Hematopoietic multipotent progenitor cell treated with erythropoietin and hydrocortisone succinate and interleukin-3 and kit ligand, for 8 days (in vitro differentiated cells): ENCODE measurements around the gene DNER.

Source experiments
- DNase-seq: peaks from one replicate; pipeline ENCODE4 v3.0.0-alpha.2; 2015

Gene DNER

DNA sequence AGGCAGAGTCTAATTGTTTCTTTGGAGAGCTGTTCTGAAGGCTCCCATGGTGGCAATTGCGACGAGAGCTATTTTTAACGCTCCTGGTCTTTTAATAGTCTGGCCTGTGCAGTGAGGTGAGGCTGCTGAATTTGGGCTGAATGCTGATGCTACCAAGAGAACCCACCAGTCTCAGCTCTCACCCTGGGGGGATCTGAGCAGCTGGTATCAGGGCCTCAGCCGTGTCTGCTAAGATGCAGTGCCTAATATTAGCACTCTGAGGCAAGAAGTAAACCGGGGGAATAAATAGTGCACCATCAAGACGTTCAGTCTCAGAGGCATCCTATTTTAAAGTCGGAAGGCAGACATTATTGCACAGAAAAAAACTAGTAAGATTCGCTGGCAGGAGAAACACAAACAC is 228.5 kb downstream of the DNER start:
- no peak for DNase-seq

DNA sequence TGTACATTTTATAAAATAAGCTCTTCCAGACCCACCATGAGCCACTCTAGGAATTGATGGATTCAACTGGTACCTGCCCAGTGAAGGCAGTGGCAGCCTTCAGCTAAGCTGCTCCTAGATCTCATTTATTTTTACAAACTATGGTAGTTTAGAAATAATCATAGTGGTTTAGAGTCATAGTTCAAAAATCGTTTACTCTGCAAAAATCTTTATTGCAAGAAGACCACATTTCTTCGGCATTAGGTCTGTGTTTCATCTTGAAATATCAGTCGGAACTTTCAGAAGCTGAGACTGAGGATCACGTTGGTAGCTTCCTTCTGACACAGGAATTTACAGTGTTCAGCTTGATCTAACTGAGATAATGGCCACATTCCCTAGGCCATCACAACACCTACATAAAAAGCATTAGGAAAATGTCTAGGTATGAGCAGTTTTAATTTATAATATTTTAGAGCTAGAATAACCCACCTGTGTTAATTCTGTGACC is 237.0 kb downstream of the DNER start:
- no peak for DNase-seq

DNA sequence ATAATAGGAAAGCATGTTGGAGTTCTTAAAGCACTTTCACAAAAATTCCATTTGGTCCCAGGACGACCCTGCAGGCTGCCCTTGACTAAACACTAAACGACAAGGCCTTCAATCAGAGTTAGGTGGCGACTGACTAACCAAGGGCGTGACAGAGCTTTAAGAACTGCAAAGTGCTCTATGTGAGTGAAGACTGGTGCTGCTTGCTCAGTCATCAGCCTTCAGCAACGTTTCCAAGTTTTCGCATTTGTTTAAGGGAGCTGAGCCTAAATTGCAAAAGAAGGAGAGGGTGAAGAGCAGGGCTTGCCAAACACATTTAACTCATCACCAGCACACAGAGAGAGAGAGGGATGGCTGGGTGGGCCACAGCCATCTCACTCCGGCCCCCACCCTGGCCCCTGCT is 238.6 kb downstream of the DNER start:
- no peak for DNase-seq

DNA sequence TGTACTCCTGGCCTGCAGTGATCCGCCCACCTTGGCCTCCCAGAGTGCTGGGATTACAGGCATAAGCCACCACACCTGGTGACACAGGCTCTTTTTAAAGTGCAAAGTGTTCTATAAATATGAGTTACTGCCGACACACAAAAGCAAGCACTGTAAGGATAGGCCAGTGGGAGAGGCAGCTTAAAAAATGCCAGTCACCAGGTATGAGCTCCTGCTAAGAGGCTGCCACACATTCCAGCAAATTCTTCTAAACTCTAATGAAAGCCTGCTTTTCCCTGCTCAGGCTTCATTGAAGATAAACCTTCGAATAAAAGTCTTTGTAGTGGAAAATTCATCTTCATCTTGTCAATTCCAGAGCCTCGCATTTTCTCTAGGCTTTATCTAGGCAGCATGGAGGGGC is 240.2 kb downstream of the DNER start:
- no peak for DNase-seq

DNA sequence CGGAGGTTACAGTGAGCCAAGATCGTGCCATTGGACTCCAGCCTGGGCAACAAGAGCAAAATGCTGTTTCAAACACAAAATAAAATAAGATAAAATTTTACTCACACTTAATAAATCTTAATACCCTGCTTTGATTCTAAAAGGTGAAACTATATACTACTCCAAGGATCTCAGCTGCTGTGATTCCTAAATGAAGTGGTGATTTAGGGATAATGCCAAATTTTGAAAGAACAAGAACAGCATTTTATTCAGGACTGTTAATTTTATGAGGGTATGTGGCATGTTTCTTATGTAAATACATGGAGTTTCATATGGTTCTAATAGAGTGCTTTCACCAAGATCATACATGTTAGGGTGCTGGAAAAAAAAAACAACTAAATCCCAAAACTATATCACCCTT is 243.6 kb downstream of the DNER start:
- no peak for DNase-seq

DNA sequence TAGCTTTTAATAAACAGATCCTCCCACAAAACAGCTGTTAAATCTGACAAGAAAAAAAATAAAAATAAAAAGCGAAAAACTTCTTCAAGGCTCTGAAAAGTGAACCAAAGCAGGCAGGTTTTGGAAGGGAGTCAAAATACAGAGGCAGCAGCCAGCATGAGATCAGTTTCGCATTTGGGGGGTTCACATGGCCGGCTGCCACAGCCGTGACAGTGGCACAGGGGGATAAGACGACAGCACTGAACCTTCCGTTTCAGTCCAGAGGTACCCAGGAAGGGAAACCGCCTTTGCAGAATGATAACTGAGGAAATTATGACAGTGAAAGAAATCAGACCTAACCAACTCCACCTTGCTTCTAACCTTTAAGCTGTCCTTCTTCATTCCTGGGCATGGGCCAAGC is 246.6 kb downstream of the DNER start:
- no peak for DNase-seq

DNA sequence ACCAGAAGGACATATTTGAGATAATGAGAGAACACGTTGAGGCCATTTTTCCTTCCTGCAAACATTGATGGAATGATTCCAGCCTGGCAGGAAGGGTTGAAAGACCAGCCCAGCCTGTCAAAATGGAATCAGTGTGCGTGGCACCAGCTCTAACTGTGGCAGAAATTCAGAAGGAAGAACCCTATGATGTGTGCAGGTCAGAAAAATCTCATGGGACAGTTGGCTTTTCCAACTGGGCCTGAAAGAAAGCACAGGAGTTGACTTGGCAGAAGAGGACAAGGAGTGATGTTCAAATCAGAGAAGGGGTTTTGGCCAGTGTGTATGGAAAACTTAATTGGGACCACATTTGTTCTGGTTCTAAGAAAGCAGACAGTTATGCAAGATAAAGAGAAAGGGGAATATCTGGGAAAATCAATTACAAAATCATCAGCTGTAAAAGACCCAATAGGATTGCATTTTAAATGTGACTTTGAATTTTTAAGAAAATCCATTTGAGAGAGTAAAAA is 250.5 kb downstream of the DNER start:
- DNase-seq = no peak

DNA sequence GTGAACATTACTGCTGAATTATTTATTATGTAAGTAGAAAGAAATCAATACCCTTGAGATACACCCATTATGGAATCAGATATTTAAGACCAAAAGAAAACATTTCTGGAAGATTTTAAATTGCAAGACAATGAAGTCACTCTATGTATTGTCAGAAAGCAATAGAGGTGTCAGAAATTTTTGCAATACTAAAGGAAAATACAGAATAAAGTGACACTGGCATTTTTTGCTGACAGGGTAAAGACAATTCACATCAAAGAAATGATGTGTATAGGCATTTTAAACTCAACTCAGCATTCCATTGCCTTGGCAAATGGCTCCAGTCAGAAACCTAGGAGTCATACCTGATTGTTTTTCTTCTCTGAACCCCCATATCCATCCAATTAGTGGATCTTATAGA is 252.2 kb downstream of the DNER start:
- no peak for DNase-seq

DNA sequence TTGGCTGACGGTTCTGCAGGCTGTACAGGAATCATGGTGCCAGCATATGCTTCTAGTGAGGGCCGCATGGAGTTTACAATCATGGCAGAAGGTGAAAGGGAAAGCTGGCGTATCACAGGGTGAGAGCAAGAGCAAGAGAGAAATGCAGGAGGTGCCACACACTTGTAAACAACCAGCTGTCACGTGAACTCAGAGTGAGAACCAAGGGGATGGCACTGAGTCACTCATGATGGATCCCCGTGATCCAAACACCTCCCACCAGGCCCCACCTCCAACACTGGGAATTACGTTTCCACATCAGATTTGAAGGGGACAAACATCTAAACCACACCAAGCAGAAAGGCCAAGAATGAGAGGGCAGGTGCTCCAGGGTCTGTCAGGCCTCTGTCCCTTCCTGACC is 258.3 kb downstream of the DNER start:
- DNase-seq = no peak

DNA sequence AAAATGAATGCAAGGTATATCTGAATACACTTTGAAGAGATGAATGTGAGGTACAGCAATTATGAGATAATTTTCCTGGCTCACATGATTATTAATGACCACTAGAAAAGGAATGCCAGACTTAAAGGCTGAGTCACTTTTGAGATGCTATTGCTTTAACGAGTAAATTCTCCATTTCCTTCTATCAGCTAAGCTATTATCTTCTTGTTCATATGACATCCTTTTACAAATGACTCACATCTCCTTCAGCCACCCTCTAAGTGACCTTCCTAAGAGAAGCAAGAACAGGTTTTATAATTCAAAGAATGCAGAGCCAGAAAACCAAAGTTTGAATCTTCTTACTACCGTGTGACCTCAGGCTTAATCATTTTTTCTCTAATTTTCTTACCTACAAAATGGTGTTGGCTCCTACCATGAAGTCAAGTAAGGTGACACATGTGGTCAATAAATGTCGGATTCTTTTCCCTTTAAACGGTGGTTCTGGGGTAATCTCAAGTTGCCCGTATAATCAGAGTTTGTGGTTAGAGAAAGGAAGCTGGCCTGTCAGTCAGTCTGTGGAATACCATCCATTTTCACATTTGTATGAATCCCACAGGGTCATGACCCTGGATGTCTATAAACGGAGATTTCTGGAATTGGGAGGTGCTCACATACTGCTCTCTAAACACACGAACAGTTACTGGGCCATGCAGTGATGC is 259.3 kb downstream of the DNER start:
- no peak for DNase-seq

DNA sequence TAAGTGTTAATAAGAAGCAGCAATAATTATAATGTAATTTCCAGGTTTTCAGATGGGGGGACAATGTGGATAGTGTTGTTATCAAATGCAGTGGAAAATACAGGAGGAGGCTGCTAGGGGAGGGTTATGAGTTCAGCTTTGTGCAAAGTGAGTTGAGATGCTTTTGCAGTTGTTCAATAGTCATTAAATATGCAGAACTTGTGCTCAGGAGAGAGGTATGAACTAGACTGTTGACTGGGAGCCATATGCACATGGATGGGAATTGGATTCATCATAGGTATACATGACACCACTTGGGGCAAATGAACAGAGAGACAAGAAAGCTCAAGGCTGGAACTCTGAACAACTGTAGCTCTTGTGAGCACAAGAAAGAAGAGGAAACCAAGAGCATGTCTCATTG is 261.1 kb downstream of the DNER start:
- DNase-seq = no peak

DNA sequence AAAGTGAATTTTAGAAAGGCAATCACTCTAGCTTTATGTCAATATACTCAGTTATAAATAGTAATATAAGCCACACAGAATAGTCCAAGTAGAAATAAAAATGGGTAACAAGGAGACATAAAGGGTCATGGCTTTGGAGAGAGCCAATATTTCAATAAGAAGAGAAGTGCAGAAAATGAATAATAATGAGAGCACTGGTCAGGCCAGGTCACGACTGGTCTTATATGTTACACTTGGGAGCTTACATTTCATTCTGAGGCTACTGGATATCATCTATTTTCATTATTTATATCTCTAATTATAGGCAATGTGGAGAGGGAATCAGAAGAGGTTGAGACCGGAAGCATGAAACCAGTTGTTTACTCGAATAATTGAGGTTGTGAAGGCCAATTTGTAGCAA is 262.5 kb downstream of the DNER start:
- no peak for DNase-seq

DNA sequence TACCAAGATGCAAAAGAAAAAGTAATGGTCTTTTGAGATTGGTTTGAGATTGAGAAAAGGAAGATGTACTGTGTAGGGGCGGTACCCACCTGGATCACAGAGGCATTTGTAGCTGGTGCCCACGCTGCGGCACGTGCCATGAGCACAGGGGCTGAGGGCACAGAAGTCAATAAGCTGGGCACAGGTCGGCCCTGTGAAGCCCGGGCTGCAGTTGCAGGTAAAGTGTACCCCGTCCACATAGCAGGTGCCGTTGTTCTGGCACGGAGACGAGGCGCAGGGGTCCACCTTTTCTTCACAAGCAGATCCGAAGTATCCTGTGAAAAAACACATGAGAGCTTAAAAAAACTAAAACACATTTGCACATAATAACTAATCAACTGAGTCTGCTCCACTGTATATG is 267.1 kb downstream of the DNER start:
- DNase-seq = no peak

DNA sequence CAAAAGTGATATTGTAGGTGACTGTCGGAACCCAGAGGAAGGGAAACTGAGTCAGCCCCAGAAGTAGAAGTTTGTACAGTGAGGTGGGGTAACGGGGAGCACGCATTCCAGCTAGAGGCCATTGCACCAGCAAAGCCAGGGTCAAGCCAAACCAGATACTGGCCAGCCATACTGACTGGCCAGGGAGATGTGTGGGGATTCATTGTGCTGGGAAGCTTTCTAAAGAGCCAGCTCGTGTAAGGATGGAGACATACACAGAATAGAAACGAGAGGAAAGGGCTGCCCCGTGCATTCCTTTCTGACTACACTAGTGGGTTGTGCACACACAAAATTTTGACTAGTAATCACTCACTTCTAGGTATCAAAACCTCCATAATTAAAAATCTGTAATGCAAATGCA is 268.0 kb downstream of the DNER start:
- no peak for DNase-seq

DNA sequence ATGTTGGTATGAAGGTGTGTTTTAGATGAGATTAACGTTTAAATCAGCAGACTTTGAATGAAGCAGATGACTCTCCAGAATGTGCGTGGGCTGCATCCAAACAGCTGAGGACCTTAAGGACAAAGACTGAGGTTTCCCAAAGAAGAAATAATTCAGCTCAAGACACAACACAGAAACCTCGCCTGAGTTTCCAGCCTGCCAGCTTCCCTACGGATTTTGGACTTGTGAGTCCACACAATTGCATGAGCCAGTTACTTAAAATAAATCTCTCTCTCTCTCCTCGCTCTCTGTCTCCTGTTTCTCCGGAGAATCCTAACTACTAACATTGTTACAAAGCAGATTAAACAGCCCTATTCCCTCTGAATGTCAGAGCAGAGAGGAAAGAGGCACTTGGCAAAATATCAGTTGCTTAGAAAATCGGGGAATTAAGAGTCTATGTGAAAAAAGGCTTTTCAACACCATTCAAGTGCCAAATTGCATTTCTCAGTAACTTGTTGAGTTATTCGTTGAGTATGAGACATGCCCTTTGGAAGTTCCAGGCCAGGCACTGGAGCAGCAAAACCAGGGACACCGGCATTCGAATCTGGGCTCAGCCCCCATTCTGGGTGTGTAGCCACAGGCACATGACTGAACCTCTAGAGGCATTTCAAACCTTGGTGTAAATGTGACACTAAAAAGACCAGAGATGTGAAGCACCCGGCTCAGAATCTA is 268.7 kb downstream of the DNER start:
- no peak for DNase-seq

DNA sequence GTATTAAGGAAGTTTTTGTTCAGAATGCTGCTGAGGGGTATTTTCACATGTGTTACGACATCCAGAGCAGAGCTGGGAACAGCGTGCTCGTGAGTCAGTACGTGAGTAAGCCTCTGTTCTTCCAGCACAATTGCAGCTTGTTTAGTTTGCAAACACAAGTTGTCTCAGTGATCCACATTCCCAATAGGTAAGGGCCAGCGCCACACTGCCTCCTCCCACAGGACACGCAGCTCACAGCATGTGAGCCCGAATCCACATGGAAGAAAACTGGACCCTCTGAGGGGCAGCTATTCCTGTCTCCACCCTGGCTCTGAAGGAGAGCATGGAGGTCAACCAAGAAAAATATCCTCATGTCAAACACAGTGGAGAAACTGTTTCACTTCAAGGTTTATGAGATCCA is 269.3 kb downstream of the DNER start:
- no peak for DNase-seq

DNA sequence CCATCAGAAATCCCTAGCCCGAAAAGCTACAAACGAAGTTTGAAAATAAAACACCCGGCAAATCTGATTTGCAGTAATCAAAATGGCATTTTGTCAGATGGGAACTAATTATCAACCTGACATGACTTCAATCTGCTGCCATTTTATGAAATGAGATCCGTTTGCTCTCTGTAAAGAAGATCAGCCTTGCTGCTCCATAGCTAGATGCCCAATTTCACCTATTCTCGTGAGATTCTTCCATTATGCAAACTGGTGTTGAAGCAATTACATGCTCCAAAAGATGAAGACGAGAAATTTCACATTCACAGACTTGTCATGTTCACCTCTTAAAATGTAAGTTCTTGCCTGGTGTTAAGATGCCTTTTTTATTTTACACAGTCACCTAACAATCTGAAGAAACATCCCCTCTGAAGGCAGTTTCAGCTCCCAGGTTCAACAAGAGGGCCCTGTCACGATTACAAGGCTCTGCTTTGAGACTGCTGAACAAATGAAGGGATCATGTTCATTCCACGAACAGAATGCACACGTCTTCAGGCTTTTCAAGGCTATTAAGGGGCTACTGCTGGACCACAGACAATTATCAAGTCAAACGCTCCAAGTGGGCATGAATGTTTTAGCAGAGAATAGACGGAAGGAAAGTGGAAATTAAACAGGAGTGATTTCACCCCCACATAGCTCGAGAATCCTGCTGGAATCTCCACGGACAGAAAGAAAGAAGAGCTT is 270.6 kb downstream of the DNER start:
- DNase-seq = no peak

DNA sequence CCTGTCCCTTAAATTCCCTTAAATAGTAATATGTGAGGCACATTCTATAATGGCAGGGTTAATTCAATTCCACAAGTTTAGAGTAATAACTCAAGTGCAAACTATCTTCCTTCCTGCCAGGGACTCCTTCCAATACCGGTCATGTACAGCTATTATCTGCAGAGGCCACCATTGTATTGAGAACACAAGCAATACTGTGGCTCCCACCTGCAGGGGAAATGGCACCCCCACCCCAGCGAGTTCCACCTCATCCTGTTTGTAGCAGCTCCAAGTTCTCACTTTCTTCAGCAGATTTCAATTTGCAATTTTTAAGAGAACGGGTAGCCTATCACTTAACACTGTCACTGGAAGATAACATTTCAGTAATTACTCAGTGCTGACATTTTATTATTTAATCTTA is 271.2 kb downstream of the DNER start:
- no peak for DNase-seq

DNA sequence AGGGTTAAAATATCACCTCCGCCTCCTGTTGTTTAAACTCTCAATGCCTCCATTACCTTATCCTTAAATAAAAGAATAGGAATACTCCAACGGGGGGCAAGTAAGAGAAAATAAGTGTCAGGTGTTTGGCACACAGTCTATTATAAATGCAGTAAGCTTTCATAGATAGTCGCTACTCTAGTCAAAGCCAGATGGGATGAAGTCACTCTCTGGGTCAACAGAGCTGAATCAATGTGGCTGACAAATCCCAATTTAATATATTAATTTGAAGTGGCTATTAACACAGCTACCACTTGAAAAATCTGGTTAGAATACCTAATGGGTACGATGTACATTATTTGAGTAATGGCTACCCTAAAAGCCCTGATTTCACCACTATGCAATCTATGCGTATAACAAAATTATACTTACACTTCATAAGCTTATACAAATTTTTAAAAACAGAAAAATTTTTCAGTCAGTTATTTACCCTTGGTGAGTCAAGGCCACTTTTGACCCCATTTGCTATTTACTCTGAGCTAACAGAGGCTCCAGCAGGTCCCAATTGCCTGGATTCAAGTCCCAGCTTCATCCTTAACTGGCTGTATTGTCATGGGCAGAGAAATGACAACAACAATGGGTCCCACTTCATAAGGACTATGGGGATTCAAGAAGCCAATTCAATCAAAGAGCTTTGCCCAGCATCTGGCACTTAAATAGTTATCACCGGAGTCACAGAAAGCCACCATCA is 275.8 kb downstream of the DNER start:
- no peak for DNase-seq

DNA sequence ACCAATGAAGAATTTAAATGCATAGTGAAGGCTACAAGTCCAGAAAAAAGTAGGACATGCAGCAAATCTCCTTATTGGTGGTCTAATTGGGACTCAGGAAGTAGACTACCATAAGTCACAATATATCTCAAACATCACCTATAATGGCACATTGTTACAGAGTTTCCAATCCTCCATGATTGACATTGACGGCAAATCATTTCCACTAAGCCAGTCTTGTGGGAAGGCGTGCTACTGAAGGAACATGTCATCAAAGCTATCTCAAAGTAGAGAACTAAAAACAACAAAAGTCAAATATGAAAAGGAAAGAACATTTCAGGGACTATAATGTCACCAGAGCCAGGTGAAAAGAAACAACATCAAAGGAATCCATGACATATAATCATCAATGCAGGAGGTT is 276.9 kb downstream of the DNER start:
- no peak for DNase-seq

DNA sequence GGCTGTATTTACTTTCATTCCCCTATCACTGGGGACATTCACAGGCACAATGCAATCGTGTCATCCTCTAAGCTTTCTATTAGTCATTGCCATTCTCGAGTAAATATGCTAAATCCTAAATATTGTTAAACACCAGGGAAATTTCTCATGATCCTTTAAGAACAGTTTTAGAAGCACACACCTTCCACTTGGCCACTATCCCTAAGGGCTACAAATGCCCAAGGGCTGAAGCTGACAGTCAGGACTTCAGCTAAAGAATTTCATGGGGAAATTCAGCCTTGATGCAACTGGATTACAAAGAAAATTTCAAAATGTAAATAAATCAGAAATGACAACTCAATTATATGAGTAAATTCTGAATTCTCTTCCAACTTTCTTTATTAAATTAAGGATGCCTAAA is 280.2 kb downstream of the DNER start:
- DNase-seq = no peak

DNA sequence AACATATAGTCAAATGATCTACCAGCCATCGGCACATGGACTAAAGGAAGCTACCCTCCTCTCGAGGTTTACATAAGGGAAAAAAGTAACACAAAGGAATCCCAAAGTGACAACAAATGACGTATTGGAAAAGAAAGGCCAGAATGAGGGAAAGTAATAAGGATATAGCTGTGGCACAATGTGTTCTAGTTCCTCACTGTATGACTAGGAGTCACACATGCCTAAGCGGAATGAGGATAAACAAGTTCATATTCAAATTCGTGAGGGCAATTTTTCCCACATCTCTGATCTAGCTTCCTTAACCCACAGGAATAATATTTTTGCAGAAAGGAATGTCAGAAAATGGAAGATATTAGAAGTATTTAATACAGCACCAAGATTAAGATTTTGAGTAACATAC is 281.0 kb downstream of the DNER start:
- DNase-seq = no peak

DNA sequence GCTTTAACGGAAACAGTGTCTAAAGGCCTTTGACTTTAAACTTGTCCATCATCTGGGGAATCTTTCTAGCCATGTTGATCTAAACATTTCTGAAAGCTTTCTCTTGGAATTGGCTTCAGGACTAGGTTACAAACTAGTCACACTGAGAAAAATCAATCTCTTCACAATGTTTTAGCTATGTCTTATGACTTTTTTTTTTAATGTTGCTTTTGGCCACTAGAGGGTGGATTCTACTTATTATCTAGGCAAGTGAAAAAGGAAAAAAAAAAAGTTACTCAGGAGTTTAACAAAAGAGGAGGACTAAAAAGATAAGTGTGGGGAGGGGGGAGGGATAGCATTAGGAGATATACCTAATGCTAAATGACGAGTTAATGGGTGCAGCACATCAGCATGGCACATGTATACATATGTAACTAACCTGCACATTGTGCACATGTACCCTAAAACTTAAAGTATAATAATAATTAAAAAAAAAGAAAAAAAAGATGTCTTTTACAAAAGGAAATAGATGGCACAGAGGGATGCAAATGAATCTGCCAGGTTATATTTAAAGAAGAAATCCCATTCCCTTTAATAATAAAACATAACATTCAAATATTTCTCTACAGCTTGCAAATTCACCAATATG is 282.9 kb downstream of the DNER start:
- DNase-seq = peak; percentile 40
